Fibroblast of lung (primary cell): ENCODE data around the gene GPX4.

Source experiments
- EZH2 ChIP-seq: IDR thresholded peaks from 2 replicates; pipeline ENCODE4 v1.5.1; 2012; ENCODE audit warnings: low read length, control low read depth, mild to moderate bottlenecking; ENCODE audit errors: missing control alignments
- TF ChIP-seq, protein P1 (sequence below), 2 donors: IDR thresholded peaks in 1 of 2; conservative IDR thresholded peaks in 1 of 2; 1 replicate in 1 of 2; 2 replicates in 1 of 2; pipeline ENCODE4 v1.5.1; 2011 to 2012; ENCODE audit warnings: low read length in 2 of 2, control low read depth in 1 of 2, inconsistent platforms in 1 of 2, low read depth in 1 of 2, mild to moderate bottlenecking in 1 of 2

DNA sequence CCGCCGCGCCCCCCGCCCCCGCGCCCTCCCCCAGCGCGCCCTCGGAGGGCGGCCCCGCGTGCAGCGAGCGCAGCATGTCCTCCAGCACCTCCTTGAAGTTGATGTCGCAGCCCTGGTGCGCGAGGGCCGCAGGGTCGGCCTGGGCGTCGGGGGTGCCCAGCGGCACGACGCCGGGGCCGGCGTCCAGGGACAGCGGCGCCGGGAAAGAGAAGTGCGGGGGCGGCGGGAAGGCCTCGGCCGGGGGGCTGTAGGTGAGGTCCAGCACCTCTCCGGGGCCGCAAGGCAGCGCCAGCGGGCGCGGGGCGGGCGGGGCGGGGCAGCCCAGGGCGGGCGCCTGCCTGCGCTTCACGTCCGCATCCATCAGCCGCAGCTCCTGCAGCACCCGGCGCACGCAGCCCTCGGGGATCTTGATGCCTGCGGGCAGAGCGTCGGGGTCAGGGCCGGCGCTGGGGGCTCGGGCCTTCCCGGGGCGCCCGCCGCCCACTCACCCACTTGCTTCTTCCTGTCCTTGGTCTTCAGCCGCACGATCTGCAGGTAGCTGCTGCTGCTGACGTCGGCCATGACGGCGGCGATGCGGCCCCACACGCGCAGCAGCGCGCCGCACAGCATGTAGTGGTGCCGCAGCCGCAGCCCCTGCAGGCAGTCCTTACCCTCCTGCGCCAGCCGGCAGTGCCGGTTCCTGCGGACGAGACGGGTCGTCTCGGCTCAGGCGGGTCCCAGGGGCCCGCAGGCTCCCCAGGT lies 4.7 kb downstream of the GPX4 start:
- TF ChIP-seq, protein P1, sequence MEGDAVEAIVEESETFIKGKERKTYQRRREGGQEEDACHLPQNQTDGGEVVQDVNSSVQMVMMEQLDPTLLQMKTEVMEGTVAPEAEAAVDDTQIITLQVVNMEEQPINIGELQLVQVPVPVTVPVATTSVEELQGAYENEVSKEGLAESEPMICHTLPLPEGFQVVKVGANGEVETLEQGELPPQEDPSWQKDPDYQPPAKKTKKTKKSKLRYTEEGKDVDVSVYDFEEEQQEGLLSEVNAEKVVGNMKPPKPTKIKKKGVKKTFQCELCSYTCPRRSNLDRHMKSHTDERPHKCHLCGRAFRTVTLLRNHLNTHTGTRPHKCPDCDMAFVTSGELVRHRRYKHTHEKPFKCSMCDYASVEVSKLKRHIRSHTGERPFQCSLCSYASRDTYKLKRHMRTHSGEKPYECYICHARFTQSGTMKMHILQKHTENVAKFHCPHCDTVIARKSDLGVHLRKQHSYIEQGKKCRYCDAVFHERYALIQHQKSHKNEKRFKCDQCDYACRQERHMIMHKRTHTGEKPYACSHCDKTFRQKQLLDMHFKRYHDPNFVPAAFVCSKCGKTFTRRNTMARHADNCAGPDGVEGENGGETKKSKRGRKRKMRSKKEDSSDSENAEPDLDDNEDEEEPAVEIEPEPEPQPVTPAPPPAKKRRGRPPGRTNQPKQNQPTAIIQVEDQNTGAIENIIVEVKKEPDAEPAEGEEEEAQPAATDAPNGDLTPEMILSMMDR (conservative IDR thresholded peaks at IDR 0.05 in 1 of 2, IDR thresholded peaks at IDR 0.05 in 1 of 2; ENCODE audit: low read depth in 1 of 2, low read length in 2 of 2), result no peak
- TF ChIP-seq EZH2, result no peak
